HG02973 (cell line): Measurements from ENCODE around the gene UNK.
"Not testable (repeated sequence)": the region's sequence is repeated elsewhere in the genome, so short reads cannot be mapped to it uniquely, and the experiment has no call there.

Experiments used
- ATAC-seq: cut with Tn5 transposase; IDR thresholded peaks from one replicate; pipeline ENCODE4 v1.9.1; 2021; ENCODE audit warnings: moderate library complexity; ENCODE audit not compliant: unreplicated experiment

Gene UNK

GRCh38 chr17:75771334-75772281 lies 13.0 kb upstream of the UNK start:
- no peak for ATAC-seq

GRCh38 chr17:75773121-75773807 lies 11.3 kb upstream of the UNK start:
- ATAC-seq, result no peak

GRCh38 chr17:75773808-75774470 lies 10.7 kb upstream of the UNK start:
- no peak for ATAC-seq

GRCh38 chr17:75774471-75774990 lies 10.1 kb upstream of the UNK start:
- ATAC-seq, result no peak

- no peak for ATAC-seq
These were observed 9.5 kb upstream of the UNK start for GRCh38 chr17:75774991-75775668.

GRCh38 chr17:75776386-75777295 lies 8.0 kb upstream of the UNK start:
- ATAC-seq, result no peak

GRCh38 chr17:75777296-75777922 lies 7.2 kb upstream of the UNK start:
- ATAC-seq, result no peak

GRCh38 chr17:75778066-75778860 lies 6.3 kb upstream of the UNK start:
- not testable (repeated sequence) for ATAC-seq

GRCh38 chr17:75778861-75779249 lies 5.8 kb upstream of the UNK start:
- no peak for ATAC-seq

GRCh38 chr17:75779250-75779986 lies 5.2 kb upstream of the UNK start:
- peak; percentile 57 for ATAC-seq

- no peak for ATAC-seq
These were observed 4.4 kb upstream of the UNK start for GRCh38 chr17:75779987-75780889.

- ATAC-seq, result no peak
These were observed 1.4 kb upstream of the UNK start for GRCh38 chr17:75783069-75783783.

- ATAC-seq, result peak; percentile 0
These were observed 668 bp upstream of the UNK start for GRCh38 chr17:75783803-75784472.

- peak; percentile 46 for ATAC-seq
These were observed 647 bp downstream of the UNK start for GRCh38 chr17:75785016-75785890.

GRCh38 chr17:75791254-75791653 lies 6.6 kb downstream of the UNK start:
- no peak for ATAC-seq
